Mucosa of rectum (tissue), 2 donors: ENCODE measurements around the gene CHP2.
"Not testable (repeated sequence)": the region's sequence is repeated elsewhere in the genome, so short reads cannot be mapped to it uniquely, and the experiment has no call there.

Source experiments
- H3K27ac ChIP-seq, 2 donors: one replicate each; pipeline ENCODE4 v1.7.0; 2013; ENCODE audit warnings: inconsistent platforms in 2 of 2, low read depth in 2 of 2, low read length in 2 of 2
- H3K27me3 ChIP-seq, 2 donors: one replicate each; pipeline ENCODE4 v1.7.0; 2013; ENCODE audit warnings: low read length in 2 of 2; ENCODE audit not compliant: control insufficient read depth in 2 of 2, insufficient read depth in 2 of 2
- H3K36me3 ChIP-seq, 2 donors: one replicate each; pipeline ENCODE4 v1.7.0; 2013; ENCODE audit warnings: low read length in 2 of 2; ENCODE audit not compliant: control insufficient read depth in 2 of 2, insufficient read depth in 2 of 2
- H3K4me1 ChIP-seq, 2 donors: one replicate each; pipeline ENCODE4 v1.7.0; 2013; ENCODE audit warnings: low read length in 2 of 2, mild to moderate bottlenecking in 1 of 2; ENCODE audit not compliant: control insufficient read depth in 2 of 2, insufficient read depth in 2 of 2
- H3K4me3 ChIP-seq, 2 donors: one replicate each; pipeline ENCODE4 v1.7.0; 2013; ENCODE audit warnings: low read length in 2 of 2
- H3K9ac ChIP-seq, 2 donors: one replicate each; pipeline ENCODE4 v1.7.0; 2013; ENCODE audit warnings: low read length in 2 of 2, low read depth in 1 of 2, mild to moderate bottlenecking in 1 of 2
- H3K9me3 ChIP-seq, 2 donors: one replicate each; pipeline ENCODE4 v1.7.0; 2013; ENCODE audit warnings: low read length in 2 of 2; ENCODE audit not compliant: control insufficient read depth in 2 of 2
- donor health status: healthy.
- donor health status: Normal muscosa, but diverticular disease.

Gene CHP2

DNA sequence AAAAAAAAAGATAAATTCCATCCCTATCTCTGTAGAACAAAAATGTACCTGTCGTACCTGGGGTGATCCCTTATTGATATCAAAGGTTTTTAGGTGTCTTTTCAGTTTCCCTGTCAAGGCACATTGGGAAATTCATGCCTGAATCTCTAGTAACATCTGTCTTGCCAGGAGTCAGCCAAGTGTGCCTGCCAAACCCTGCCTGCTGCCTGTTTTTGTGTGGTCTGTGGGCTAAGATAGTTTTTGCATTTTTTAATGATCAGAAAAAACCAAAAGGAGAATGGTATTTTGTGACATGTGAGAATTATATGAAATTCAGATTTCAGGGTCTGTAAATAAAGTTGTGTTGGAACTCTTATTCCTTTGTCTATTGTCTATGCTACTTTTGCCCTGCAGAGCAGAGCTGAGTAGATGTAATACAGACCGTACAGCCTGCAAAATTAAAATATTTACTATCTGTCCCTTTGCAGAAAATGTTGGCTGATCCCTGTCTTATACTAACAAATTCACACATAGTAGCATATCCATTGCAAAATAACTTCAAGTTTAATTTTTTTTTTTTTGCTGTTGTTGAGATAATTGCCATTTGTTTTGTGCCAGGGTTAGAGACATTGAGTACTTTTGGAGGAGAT is 13.0 kb upstream of the CHP2 start:
- Histone ChIP-seq H3K9ac (no peak overlapping the region), H3K27me3 (no peaks in the 10 kb centered on the region)

DNA sequence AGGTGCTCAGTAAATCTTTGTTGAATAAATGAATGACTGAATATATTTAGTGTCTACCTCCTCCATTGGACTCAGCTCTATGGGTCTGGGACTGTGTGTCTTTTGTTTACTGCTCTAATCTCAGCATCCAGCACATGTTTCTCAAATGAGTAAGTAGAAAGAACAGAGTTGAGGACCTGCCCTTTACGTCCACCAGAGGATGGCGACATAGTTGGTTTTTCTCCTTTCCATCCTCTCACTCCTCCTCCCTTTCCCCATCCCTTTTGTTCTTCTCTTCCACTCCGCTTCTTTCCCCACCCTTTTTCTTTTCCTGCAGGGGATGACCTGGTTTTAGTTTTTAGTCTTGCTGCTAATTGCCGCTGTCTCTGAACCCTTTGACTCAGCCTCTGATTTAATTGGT is 12.1 kb upstream of the CHP2 start:
- Histone ChIP-seq H3K27ac (no peak overlapping the region), H3K4me3 (no peak overlapping the region), H3K27me3 (no peaks in the 10 kb centered on the region), H3K9me3 (no peaks in the 10 kb centered on the region), H3K36me3 (no peaks in the 10 kb centered on the region), H3K4me1 (peaks cover 6 to 25% of the 10 kb centered on the region in 2 donors), H3K9ac (no peak overlapping the region)

More for the DNA sequence above, 13.0 kb upstream of the CHP2 start:
- no peaks in the 10 kb centered on the region for H3K36me3 ChIP-seq
- H3K4me1 ChIP-seq, result peaks cover 6 to 23% of the 10 kb centered on the region in 2 donors
- H3K4me3 ChIP-seq, result no peak overlapping the region
- H3K27ac ChIP-seq, result no peak overlapping the region
- no peaks in the 10 kb centered on the region for H3K9me3 ChIP-seq

DNA sequence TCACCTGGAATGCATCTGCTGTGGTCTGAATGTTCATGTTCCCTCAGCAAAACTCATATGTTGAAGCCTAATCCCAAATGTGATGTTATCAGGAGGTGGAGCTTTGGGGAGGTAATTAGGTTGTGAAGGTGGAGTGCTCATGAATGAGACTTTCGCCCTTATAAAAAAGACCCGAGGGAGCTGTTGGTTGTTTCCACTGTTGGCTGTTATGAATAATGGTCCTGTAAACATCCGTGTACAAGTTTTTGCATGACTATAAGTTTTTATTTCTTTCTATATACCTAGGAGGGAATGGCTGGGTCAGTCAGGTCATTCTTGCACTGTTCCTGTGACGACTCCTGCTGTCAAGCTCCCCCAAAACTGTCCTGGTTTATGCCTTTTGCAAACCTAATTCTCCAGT is 9.6 kb upstream of the CHP2 start:
- Histone ChIP-seq H3K36me3 (no peaks in the 10 kb centered on the region), H3K27me3 (no peaks in the 10 kb centered on the region), H3K27ac (peak overlapping the region; percentile 65 to 66), H3K9me3 (no peaks in the 10 kb centered on the region), H3K4me1 (peaks cover 6 to 25% of the 10 kb centered on the region in 2 donors), H3K4me3 (no peak overlapping the region), H3K9ac (no peak overlapping the region)

DNA sequence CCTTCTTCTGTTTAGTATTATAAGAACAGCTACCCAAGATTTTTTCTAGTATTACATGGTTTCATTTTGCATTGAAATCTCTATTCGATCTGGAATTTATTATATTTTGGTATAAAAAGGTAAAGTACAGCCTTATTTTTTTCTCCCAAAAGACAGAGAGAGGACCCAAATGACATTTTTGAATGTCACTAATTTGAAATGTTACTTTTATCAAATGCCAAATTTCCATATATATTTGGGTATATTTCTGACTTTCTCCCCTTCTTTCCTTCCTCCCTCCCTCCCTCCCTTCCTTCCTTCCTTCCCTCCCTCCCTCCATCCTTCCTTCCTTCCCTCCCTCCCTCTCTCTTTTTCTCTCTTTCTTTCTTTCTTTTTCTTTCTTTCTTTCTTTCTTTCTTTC is 6.2 kb upstream of the CHP2 start:
- Histone ChIP-seq H3K27me3 (peaks cover 0 to under 1% of the 10 kb centered on the region in 2 donors), H3K9ac (no peak overlapping the region), H3K4me1 (peaks cover 6 to 25% of the 10 kb centered on the region in 2 donors), H3K9me3 (no peaks in the 10 kb centered on the region), H3K36me3 (no peaks in the 10 kb centered on the region), H3K4me3 (no peak overlapping the region), H3K27ac (no peak overlapping the region)

DNA sequence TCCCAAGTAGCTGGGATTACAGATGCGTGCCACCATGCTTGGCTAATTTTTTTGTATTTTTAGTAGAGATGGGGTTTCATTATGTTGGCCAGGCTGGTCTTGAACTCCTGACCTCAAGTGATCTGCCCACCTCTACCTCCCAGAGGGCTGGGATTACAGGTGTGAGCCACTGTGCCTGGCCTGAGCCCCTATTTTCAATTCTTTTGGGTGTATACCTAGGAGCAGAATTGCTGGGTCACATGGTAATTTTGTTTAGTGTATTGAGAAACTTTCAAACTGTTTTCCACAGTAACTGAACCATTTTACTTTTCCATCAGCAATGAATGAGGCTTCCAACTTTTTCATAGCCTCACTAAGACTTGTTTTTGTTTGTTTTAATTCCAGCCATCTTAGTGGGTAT is 3.8 kb upstream of the CHP2 start:
- H3K27ac ChIP-seq, H3K9me3 ChIP-seq, H3K9ac ChIP-seq, H3K36me3 ChIP-seq, H3K4me3 ChIP-seq: not testable (repeated sequence)
- Histone ChIP-seq H3K4me1 (peaks cover 0 to 12% of the 10 kb centered on the region in 2 donors), H3K27me3 (peaks cover 4 to 10% of the 10 kb centered on the region in 2 donors)

DNA sequence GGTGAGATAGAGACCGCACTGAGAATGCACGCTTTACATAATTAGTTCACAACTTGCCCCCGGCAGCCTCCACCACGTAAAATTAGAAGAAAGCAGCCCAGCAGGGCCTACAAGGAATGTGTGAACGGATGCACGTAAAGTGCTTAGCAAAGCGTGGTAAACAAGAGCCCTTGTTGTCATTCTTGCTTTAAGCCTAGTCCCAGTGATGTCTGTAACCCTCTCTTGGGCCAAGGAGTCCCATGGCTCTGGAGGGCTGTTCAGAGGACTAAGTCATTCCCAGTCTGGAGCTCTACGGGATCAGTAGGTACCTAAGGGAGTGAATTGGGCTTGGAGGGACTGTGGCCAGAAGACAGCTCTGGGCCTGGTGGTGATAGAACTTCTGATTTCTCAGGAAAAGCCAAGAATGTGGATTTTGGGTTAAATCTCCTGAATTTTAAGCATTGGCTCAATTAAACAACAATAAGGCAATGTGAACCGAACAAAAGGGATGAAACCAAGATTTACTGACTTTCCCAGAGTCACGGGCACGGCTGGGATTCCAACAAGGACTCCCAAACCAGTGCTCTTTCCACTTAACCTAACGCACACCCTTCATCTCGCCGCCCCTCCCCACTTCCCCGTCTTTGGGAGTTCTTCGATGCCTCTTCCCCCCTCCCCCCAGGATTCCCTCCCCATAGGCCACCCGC is 775 bp upstream of the CHP2 start:
- H3K27ac ChIP-seq, result peak overlapping the region; percentile 85 to 89
- peaks cover 6 to 12% of the 10 kb centered on the region in 2 donors for H3K36me3 ChIP-seq
- no peaks in the 10 kb centered on the region for H3K9me3 ChIP-seq
- peaks cover 7 to 17% of the 10 kb centered on the region in 2 donors for H3K4me1 ChIP-seq
- peak overlapping the region; percentile 73 to 83 for H3K4me3 ChIP-seq
- peaks cover 4 to 10% of the 10 kb centered on the region in 2 donors for H3K27me3 ChIP-seq
- H3K9ac ChIP-seq, result no peak overlapping the region

DNA sequence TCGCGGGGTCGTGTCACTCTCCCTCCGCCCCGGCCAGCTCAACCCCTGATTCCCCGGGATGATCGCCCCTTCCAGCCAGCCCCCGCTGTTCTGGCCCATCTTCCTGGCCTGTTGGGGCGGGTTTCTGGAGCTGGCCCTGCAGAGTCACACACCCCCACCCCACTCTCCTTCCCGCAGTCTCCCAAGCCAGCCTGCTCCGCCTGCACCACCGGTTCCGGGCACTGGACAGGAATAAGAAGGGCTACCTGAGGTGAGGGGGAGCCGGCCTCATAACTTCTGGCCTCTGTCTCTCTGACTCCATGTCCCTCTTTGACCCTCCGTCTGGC is 621 bp downstream of the CHP2 start:
- Histone ChIP-seq H3K27ac (peak overlapping the region; percentile 85 to 89), H3K27me3 (peaks cover 4 to 10% of the 10 kb centered on the region in 2 donors), H3K36me3 (peaks cover 6 to 12% of the 10 kb centered on the region in 2 donors), H3K9me3 (no peaks in the 10 kb centered on the region), H3K4me3 (peak overlapping the region; percentile 73 to 83), H3K4me1 (peaks cover 10 to 17% of the 10 kb centered on the region in 2 donors), H3K9ac (peak overlapping the region; percentile 68 to 89)

DNA sequence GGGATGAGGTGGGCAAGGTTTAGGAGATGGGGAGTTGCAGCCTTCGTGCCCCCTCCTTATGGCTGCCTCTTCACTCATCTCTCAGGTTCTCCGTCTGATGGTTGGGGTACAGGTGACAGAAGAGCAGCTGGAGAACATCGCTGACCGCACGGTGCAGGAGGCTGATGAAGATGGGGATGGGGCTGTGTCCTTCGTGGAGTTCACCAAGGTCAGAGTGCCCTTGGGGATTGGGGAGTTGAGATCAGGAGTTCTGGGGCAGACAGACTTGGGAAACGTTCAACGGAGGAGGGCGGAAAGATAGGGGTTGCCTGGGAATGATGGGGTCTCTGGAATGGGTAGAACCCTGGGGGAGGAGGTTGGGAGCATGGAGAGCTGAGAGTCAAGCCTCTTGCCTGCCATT is 2.3 kb downstream of the CHP2 start:
- no peak overlapping the region for H3K9ac ChIP-seq
- H3K36me3 ChIP-seq, result peaks cover 6 to 12% of the 10 kb centered on the region in 2 donors
- peaks cover 4 to 10% of the 10 kb centered on the region in 2 donors for H3K27me3 ChIP-seq
- peak overlapping the region in 1 of 2 donors; percentile 73 for H3K4me3 ChIP-seq
- no peaks in the 10 kb centered on the region for H3K9me3 ChIP-seq
- H3K4me1 ChIP-seq, result peaks cover 10 to 17% of the 10 kb centered on the region in 2 donors
- no peak overlapping the region for H3K27ac ChIP-seq

DNA sequence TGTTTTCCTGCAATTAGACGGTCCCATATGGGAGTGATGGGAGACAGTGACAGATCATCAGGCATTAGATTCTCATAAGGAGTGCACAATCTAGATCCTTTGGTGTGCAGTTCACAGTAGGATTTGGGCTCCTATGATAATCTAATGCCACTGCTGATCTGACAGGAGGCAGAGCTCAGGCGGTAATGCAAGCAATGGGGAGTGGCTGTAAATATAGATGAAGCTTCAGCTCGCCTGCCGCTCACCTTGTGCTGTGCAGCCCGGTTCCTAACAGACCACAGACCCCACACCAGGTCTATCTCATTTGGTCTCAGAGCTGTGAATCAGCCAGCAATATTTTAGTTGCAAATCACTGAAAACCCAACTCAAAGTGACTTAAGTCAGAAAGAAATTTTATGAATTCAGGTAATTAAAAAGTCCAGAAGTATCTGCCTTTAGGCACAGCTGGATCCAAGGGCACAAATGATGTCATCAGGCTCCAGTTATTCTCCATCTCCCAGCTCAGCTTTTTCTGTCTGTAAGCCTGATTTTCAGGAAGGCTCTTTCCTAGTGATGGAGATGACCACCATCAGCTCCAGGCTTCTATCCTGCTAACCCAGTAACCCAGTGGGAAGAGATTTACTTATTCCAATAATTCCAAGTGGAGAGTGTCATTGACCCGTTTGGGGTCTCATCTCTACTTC is 3.3 kb downstream of the CHP2 start:
- Histone ChIP-seq H3K9me3 (no peaks in the 10 kb centered on the region), H3K27me3 (peaks cover 4 to 10% of the 10 kb centered on the region in 2 donors), H3K27ac (no peak overlapping the region), H3K9ac (no peak overlapping the region), H3K36me3 (peaks cover 6 to 12% of the 10 kb centered on the region in 2 donors), H3K4me3 (no peak overlapping the region), H3K4me1 (peaks cover 10 to 17% of the 10 kb centered on the region in 2 donors)

DNA sequence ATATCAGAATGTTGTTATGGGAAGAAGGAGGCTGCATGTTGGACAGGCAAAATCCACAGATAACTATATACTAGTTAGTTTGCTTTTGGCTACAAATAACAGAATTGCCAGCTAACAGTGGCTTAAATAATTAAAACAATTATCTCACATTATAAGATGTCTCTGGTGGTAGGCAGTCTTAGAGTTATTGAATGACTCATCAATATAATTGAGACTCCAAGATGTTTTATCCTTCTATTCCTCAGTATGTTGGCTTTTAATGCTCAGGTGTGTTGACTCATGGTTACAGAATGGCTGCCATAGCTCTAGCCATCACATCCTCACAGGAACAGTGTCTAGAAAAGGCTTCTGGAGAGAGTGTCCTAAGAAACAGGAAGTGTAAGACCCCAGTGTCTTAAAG is 11.1 kb downstream of the CHP2 start:
- H3K4me3 ChIP-seq, result no peak overlapping the region
- no peaks in the 10 kb centered on the region for H3K9me3 ChIP-seq
- no peaks in the 10 kb centered on the region for H3K36me3 ChIP-seq
- no peak overlapping the region for H3K9ac ChIP-seq
- peaks cover 5 to 24% of the 10 kb centered on the region in 2 donors for H3K4me1 ChIP-seq
- H3K27me3 ChIP-seq, result no peaks in the 10 kb centered on the region
- peak overlapping the region; percentile 83 to 84 for H3K27ac ChIP-seq
